Measurements from ENCODE around the gene PWP2.
"Not testable (repeated sequence)": the region's sequence is repeated elsewhere in the genome, so short reads cannot be mapped to it uniquely, and the experiment has no call there.

The PWP2 gene

DNA sequence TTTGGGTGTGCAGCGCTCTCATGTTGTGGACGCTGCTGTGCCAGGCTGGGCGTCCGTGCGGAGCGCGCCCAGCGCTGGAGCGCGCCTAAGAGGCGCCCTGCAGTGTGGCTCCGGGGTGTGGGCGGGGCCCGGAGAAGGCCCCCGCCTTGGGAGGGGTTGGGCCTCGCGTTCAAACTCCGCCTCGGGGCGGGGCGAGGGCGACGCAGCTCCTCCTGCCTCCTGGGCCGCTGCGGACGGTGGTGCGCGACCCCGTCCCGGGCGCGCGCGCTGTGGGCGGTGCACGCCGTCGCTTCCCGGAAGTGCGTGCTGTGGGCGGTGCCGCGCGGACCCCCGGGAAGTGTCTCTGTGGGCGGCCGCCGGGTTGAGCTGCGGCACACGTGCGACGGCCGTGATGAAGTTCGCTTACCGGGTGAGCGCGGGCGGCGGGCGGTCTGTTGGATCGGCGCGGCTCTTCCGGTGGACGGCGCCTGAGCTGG is at the start of gene PWP2:
Gene PWP2 (plus strand): TSS at position 374 of the 476 bp plus-strand sequence. CDS start 18 bp downstream, at position 392.
- not testable (repeated sequence) for DNase-seq

DNA sequence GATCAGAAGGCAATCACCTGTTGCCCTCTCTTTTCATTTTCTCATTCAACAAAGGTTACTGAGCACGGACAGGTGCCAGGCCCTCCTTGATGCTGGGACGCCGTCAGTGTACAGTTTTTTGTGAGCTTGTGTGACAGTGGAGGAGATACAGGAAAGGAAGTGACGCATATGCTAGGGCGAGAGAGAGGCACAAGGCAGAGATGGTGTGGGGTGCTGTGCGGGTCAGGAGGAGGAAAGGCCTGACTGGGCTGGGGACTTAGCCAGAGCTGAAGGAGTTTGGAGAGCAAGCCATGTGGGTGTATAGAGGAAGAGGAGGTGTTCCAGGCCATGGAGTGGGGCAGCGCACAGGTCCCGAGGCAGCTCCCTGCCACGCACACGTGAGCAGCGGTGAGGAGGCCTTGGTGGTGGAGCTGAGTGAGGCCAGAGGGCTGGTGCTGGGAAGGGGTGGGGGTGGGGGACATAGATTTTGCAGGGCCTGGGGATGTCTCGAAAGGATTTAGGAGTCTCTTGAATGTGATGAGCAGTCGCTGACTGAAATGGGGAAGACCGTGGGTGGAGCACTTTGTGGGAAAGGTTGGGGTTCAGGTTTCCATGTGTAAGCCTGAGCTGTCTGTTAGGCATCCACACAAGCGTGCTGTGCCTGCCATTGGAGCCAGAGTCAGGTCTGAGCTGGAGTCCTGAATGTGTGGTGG is 49.1 kb upstream of the PWP2 start:
- no peak for DNase-seq

DNA sequence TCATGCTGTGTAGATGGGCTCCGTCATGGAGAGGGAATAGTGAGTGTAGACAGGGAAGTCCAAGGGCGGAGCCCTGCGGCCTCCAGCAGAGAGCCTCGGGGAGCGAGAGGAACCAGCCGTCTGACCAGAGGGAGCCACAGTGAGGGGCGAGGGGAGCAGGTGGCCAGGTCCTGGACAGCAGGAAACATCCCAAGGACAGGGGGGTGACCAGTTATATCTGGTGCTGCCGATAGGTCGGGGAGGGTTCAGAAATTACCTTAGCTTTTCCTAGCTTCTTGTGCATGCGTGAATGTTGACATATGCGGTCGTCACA is 48.6 kb upstream of the PWP2 start:
- no peak for DNase-seq

DNA sequence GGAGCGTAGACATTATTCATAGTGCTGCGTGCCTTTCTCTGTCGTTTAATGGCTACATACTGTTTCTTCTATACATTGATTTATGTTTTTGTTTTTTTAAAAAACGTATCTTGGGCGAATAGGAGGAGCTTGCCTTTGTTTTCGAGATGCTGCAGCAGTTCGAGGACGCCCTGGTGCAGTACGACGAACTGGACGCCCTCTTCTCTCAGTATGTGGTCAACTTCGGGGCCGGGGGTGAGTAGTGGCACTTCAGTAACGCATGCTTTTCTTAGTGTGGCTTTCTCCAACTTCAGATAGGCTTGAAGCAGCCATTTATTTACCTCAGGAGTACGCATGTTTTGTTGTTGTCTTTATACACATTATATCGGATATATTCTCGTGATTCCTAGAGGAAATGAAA is 48.2 kb upstream of the PWP2 start:
- no peak for DNase-seq

DNA sequence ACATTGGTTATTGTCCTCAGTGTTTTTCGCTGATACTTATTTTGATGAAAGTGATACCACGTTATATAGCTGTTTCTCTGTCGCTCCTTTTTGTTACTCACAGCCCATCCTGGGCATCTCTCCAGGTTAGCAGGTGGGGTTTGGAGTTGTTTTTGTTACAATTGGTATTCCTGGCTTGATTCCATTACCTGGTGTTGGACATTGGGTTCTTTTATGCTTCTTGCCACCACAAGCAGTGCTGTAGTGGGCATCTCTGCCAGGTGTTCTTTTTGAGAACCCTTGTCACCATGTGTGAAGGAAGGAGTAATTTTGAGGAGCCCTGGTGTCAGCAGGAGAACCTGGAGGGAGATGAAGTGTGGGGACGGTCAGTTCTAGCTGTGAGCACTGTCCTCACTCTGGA is 47.5 kb upstream of the PWP2 start:
- no peak for DNase-seq

DNA sequence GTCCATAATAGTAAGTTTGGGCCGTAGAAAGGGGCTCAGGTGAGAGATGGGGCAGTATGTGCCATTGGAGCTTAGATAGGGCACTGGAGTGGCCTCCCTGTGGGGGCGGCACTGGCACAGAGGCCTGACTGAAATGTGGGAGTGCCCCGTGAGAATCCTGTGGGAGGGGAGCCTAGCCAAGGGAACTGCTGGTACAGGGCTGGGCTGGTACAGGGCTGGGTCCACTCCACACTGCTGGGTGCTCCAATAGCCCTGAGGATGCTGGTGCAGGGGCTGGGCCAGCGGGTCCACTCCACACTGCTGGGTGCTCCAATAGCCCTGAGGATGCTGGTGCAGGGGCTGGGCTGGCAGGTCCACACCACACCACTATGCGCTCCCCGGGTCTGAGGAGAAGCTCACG is 44.8 kb upstream of the PWP2 start:
- DNase-seq = no peak

DNA sequence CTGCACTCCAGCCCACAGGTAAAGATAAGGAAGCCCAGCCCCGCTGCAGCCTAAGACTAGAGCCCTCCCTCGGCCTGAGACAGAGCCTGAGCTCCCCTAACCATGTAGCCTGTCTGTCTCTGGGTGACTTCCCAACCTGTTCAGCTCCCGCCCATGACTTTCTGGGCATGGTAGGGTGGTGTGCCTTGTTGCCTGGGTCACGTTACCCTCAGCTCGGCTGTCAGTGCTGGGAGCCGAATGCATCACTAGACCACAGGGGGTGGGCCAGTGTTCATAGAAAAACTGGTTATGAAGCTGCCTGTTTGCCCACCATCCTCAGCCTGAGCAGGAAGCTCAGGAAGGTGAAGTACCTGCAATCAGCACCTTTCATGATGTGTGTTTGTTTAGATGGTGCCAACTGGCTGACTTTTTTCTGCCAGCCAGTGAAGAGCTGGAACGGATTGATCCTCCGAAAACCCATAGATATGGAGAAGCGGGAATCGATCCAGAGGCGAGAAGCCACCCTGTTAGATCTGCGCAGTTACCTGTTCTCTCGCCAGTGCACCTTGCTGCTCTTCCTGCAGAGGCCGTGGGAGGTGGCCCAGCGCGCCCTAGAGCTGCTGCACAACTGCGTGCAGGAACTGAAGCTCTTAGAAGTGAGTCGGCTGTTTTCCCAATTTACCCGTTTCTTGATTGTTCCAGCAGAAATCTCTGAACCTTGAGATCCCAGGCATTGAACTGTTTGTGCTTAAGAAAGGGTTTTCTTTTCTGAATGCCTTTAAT is 43.9 kb upstream of the PWP2 start:
- DNase-seq = no peak

DNA sequence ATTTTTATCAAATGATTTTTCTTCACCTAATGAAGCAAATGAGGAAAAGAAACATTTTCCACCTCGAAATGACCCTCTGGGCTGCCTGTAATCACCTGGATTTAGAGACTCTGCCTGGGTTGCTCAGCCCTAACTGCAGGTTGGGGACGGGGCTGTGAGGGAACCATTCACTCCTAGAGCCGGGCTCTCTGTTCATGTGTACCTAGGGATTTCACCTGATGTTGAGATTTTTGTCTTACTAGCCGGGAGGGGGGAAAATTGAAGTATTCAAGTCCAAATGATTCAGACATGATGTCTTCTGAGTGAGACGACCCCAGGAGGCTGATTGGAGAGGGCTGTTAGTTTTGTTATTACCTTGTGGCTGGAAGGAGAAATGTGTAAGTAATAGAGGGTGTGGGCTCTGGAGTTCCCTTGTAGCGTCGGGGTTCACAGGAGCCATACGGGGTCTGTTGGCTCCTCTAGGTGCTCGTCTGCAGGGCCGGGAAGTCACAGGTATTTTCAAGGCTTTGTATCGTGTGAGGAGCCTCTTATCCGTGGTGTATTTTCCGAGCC is 42.3 kb upstream of the PWP2 start:
- DNase-seq = no peak

DNA sequence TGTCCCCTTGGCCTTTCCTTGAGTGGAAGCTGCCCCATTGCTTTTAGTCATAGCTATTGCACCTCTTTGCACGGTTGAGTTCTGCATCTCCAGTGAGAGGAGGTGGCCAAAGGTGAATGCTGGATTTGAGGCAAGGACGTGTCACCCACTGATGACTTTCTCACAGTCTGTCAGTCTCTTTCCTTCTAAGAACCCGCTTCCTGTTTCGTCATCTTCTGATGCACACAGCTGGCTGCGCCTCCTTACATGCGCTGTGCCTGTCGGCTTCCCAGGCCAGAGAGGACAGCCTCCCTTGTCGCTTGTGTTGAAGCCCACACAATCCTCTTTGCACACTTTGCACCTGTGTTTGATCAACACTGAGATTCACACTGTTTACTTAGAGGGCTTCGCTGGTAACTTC is 41.8 kb upstream of the PWP2 start:
- no peak for DNase-seq

DNA sequence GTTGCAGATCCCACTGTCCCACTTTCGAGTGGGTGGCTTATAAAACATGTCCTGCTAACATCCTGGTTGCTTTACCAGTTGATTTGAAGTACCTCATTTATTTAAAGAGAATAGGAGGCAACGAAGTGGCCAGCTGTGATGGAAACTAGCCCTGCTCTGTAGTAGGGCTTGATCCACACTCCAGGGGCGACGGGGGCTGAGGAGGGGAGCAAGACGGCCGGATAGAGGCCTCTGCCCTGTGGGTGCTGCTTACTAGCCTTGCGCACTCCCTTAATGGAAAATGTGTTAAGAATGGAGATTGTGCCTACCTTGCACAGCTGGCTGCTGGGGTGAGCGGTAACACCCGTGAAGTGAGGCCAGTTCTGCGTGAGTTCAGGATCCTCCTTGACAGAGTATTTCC is 41.1 kb upstream of the PWP2 start:
- DNase-seq = no peak

DNA sequence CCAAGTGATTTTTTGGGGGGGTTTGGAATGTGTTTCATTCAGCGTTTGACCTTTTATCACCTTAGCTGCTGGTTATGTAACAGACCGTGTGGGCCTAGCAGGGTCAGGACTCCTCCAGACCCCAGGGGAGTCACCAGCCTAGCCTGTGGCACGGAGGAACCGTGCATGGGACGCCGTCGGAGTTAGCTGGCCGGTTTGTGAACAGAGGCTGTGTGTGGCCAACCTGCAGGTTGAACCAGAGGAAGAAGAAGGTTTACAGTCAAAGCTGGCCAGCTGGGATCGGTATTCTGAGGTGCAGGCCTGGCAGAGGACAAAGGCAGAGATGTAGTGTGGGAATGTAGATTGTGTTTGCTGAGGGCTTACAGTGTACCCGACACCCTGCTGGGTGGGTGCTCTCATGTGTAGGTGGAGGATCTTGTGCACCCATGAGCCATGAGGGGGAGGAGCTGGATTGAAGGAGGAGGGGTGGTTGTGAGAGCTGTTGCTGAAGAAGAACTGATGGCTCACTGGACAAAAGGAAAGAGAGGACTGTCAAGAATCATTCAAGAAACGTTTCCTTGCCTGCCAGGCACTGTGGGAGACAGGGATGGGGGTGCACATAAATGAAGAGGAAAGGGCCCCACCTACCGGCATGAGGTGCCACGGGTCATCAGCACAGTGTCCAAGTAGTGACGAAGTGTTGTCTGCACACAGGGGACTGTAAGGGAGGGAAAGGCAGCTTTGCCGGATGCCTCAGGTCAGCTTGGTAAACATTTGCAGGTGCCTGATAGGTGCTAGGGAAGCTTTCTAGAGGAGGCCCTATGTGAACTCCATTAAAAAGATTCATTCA is 40.0 kb upstream of the PWP2 start:
- DNase-seq = no peak

DNA sequence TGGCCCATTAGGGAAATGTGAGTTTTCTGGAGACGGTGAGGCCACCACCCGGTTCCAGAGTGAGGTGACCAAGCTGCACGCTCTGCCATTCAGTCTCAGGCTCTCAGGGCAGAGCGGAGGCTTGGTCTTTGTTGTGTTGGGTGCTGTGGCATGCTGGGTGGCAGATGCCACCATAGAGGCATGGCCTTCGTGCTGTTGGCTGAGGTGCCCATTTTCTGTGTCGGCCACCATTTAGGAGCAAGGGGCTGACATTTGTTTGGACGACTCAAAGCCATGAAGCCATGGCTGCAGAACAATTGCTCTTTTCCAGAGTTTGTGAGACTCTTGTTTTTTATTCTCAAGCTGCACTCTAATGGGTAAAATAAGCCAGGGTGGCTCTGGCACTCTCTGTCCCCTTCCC is 36.8 kb upstream of the PWP2 start:
- DNase-seq = no peak

DNA sequence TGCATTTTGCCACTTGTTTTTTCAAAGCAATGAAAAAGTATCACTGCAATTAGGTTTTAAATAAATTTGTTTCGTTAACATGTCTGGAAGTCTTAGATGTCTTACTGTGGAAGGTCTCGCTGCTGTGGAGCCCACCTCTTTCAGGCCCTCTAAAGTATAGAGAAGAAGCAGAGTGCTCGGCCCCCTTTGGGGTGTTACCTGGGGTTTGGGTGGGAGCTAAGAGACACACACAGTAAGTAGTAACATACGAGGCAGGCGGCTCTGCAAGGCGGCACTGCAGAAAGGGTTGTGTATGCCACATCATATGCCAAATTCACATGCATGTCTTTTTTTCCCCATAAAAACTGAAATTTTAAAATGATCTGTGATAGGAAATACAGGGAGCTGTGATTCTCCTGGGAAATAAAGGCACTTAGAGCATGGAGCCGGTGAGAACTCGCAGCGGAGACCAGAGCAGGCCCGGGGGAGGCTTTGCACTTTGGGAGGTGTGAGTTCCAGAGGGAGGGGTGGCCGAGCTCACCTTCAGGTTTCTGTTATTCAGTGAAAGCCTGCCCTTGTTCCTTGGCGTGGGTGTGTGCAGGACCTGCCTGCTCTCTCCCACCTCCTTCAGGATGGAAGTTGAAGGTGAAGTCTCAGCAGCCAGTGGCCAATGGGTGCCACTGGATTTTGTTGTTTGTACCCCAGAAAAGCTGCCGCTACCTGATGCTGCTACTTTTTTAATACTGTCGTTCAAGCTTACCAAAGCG is 35.7 kb upstream of the PWP2 start:
- no peak for DNase-seq

DNA sequence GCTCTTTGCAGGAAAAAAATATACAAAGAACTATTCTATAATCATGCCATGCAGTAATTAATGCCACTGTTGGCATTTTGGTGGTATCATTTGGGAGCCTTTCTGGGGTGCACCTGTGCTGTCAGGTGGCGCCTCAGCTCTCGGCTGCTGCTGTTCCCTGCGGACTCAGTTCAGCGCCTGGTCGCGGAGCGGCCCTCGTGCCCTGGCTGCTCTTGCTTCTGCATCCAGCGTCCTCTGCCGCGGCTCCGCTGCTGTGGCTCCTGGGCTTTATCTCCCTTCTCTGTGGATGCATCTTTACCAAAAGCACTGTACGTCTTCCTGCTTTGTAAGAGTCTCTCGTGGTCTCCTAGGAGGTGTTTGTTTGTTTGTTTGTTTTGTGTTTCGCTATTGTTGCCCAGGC is 35.1 kb upstream of the PWP2 start:
- DNase-seq = no peak

DNA sequence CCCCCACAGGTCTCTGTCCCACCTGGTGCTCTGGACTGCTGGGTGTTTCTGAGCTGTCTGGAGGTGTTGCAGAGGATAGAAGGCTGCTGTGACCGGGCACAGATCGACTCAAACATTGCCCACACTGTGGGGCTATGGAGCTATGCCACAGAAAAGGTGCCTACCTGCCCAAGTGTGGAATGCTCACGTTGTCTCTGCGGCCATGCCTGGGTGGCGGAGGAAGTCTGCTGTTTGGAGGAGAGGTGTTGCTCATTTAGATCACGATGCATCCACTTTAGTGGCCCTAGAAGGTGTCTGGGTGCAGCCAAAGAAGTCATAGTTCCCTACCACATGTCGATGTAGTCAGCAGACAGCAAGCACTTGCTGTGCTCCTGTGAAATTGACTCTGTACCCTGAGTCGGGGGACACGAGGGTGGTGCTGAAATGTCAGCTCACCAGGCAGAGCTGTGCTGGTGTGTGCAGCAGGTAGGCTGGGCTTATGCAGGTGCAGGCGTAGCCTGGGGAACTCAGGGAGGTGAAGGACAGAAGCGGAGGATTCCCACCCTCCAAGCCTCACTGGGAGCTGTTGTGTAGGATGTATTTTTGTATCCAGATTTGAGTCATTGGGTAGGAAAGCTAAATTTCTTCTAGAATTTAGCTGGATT is 32.8 kb upstream of the PWP2 start:
- no peak for DNase-seq

DNA sequence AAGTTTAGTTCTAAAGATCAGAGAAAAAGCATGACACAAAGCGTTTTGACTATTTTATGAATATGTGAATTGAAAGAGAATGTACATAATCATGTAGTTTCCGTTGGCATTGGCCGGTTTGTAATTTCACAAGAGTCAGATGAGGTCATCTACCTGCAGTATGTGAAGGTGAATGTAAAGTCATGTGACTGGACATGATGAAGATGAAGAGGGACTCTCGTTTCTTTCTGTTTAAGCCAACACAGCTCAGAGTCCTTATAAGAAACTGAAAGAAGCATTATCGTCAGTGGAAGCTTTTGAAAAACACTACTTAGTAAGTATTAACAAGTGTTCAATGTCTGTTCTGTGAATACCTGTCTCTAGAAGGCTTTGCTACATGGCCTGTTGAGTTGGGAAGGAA is 30.9 kb upstream of the PWP2 start:
- DNase-seq = no peak

DNA sequence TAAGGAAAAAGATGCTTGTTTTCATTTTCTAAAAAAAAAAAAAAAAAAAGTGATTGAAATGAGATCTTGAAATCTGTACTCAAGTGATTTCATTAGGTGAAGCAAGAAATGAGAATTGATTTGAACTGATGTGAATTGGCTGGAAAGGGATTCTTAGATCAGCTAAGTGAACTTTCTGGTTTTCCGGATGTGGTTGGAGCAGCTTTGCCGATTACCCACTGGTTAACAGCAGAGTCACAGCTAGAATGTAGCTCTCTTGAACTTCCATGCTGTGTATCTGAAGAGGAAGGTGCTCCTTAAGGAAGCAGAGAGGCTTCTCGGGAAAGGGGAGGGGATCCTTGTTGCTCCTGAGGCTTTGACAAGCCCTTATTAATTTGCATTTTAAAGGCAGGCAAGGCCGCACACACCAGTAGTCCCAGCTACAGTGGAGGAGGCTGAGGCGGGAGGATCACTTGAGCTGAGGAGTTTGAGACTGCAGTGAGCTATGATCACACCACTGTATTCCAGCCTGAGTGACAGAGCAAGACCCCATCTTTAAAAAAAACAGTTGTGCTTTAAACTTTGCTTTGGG is 28.7 kb upstream of the PWP2 start:
- no peak for DNase-seq

DNA sequence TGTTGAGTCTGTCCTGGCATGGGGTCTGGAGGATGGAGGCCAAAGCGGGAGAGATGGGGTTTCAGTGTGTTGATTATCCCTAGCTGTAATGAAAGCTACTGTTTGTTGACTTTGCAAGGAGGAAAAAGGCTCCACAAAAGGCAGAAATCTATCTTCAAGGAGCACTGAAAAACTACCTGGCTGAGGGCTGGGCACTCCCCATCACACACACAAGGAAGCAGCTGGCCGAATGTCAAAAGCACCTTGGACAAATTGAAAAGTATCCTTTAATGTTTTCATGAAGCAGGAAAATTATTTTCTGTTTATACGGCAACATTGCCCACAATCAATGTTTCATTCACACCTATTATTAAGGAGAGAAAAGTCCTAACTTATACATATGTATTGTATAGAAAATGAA is 27.8 kb upstream of the PWP2 start:
- no peak for DNase-seq

DNA sequence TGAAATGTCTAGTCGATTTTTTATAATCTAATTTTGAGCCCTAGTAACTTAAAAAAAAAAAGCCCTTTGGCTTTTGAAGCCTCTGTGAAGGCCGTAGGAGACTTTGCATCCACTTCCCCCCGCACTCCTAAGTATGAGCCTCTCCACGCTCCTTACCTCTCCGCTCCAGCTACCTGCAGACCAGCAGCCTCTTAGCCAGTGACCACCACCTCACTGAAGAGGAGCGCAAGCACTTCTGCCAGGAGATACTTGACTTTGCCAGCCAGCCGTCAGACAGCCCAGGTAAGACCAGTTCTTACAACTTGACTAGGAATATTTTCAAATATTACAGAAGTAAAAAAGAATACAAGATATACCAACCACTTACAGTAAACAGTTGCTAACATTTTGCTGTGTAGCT is 27.4 kb upstream of the PWP2 start:
- no peak for DNase-seq

DNA sequence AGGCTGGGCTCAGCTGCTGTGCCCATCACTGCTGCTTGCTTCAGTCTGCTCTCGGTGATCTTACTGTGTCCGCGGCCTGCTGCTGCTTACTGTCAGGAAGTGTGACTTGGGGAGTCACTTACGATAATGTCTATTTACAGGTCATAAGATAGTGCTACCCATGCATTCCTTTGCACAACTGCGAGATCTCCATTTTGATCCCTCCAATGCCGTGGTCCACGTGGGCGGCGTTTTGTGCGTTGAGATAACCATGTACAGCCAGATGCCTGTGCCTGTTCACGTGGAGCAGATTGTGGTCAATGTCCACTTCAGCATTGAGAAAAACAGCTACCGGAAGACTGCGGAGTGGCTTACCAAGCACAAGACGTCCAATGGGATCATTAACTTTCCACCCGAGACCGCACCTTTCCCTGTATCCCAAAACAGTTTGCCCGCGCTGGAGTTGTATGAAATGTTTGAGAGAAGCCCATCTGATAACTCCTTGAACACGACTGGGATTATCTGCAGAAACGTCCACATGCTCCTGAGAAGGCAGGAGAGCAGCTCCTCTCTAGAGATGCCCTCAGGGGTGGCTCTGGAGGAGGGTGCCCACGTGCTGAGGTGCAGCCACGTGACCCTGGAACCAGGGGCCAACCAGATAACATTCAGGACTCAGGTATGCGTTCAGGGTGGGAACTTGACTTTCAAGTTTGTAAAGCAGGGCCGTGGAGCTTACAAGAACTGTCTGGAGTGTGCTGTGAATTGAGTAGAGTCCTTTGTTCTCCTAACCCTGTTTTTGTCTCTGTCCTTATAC is 24.4 kb upstream of the PWP2 start:
- DNase-seq = no peak

DNA sequence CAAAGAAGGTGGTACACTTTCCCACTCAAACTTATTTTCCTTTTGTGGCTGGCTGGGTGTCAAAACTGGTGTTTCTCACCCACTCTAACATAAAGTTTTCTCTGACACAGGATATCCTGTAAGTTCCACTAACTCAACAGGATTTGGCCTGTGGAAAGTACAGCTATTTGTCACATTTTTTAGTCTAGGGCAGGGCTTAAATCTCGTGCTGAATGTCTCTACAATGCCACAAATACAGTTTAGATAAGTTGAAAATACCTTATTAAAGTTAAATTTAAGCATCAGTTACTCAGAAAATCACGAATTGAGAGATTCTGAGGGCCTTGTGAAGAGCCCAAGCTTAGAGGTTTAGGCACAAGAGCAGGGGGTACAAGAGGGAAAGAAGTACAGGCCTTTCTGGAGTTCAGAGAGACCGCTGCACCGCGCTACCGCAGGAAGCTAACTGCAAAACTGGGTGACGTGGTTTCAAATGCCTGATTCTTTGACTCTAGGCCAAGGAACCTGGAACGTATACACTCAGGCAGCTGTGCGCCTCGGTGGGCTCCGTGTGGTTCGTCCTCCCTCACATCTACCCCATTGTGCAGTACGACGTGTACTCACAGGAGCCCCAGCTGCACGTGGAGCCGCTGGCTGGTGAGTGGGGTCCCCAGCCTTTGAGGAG is 23.4 kb upstream of the PWP2 start:
- DNase-seq = no peak

All from NCI-H2227 treated with DMSO at 0.1 percent for 48 hours (cell line).